MCF 10A (cell line): ENCODE data around the gene AKAP9. TPM values are rescaled to one million over a fixed set of nuclear protein-coding genes. Genes with fewer than 3 reads are reported as not detected.

Experiments used
- BruUV-seq: library from RNA; stranded (reverse); fragments of 400-500 nt; replicated peaks from 2 replicates; lab custom pipeline; 2021; lab: Mats Ljungman, UMichigan
- CTCF ChIA-PET: fragments of 300-600 bp; sonication (Branson Sonifier 250); formaldehyde crosslinking; extraction: SDS; loops from one replicate; lab custom pipeline; 2021; ENCODE audit warnings: antibody characterized with exemption, inconsistent platforms; lab: Yijun Ruan, JAX
- POLR2A ChIA-PET: fragments of 300-600, 350-650 bp; sonication (Branson Sonifier 250); formaldehyde crosslinking; extraction: SDS; loops from one replicate; lab custom pipeline; 2020; ENCODE audit warnings: antibody characterized with exemption, inconsistent platforms; lab: Yijun Ruan, JAX
- DNase-seq: peaks from one replicate; pipeline ENCODE4 v3.0.0-alpha.2; 2018; ENCODE audit not compliant: unreplicated experiment
- H3K27ac Mint-ChIP-seq: one replicate; pipeline ENCODE4 v1.8.0; 2022; ENCODE audit warnings: mild to moderate bottlenecking, low read depth, mixed read lengths; ENCODE audit not compliant: unreplicated experiment
- H3K27me3 Mint-ChIP-seq: one replicate; pipeline ENCODE4 v1.8.0; 2022; ENCODE audit warnings: mixed read lengths; ENCODE audit not compliant: insufficient read depth, unreplicated experiment
- H3K36me3 Mint-ChIP-seq: one replicate; pipeline ENCODE4 v1.8.0; 2022; ENCODE audit warnings: mild to moderate bottlenecking, moderate library complexity, mixed read lengths; ENCODE audit not compliant: insufficient read depth, unreplicated experiment
- H3K4me1 Mint-ChIP-seq: one replicate; pipeline ENCODE4 v1.8.0; 2022; ENCODE audit warnings: mixed read lengths; ENCODE audit not compliant: insufficient read depth, unreplicated experiment
- H3K4me3 Mint-ChIP-seq: one replicate; pipeline ENCODE4 v1.8.0; 2022; ENCODE audit warnings: mild to moderate bottlenecking, moderate library complexity, mixed read lengths; ENCODE audit not compliant: unreplicated experiment
- H3K9me3 Mint-ChIP-seq: one replicate; pipeline ENCODE4 v1.8.0; 2022; ENCODE audit warnings: mixed read lengths; ENCODE audit not compliant: unreplicated experiment
- CTCF ChIP-seq: fragments of 200-600 bp; IDR thresholded peaks from one replicate; pipeline ENCODE4 v1.8.0; 2022; ENCODE audit warnings: antibody characterized with exemption, mild to moderate bottlenecking; ENCODE audit not compliant: unreplicated experiment
- intact Hi-C: fragments of 100-400 bp; cut with micrococcal nuclease; formaldehyde crosslinking; loops from 2 replicates; pipeline ENCODE4 v1.14.1; 2022
- total RNA-seq: library from RNA; stranded (reverse); gene quantifications from 2 replicates; pipeline ENCODE4 v1.2.3, GENCODE V29; 2022

Gene AKAP9
- total RNA-seq, 1 experiment from 2014 or later, result 39.2 TPM

- no peak overlapping the region for H3K27ac Mint-ChIP-seq
- H3K9me3 Mint-ChIP-seq, result peaks cover 13% of the 10 kb centered on the region
- no peaks in the 10 kb centered on the region for H3K4me1 Mint-ChIP-seq
- POLR2A ChIA-PET, result no interaction called here
- intact Hi-C loops, result no loop called here
- H3K36me3 Mint-ChIP-seq, result no peaks in the 10 kb centered on the region
- BruUV-seq, result no TSS peak
- CTCF ChIA-PET, result interaction anchor here (1.3 kb wide), 1 partner anchor 81 kb away, joined by 3 read pairs; no protein-coding TSS in a partner anchor
- no peaks in the 10 kb centered on the region for H3K27me3 Mint-ChIP-seq
- DNase-seq, result no peak
- TF ChIP-seq CTCF, result no peak
- H3K4me3 Mint-ChIP-seq, result no peak overlapping the region
These were observed 29.5 kb upstream of the AKAP9 start for GRCh38 chr7:91911121-91911520.

GRCh38 chr7:91912494-91912893, 28.2 kb upstream of the AKAP9 start:
- H3K27ac Mint-ChIP-seq, result no peak overlapping the region

GRCh38 chr7:91913612-91914011, 27.1 kb upstream of the AKAP9 start:
- BruUV-seq, result no TSS peak

More at GRCh38 chr7:91912494-91912893, 28.2 kb upstream of the AKAP9 start:
- POLR2A ChIA-PET, result interaction anchor here (1.0 to 1.4 kb wide), 2 partner anchors 28 to 33 kb away, joined by 3 to 7 read pairs; partner anchors contain the start of gene AKAP9
- no peaks in the 10 kb centered on the region for H3K4me1 Mint-ChIP-seq
- TF ChIP-seq CTCF, result no peak
- CTCF ChIA-PET, result no interaction called here
- BruUV-seq, result no TSS peak
- intact Hi-C loops, result no loop called here
- H3K27me3 Mint-ChIP-seq, result no peaks in the 10 kb centered on the region
- DNase-seq, result no peak
- no peaks in the 10 kb centered on the region for H3K36me3 Mint-ChIP-seq
- H3K9me3 Mint-ChIP-seq, result peaks cover 9% of the 10 kb centered on the region
- no peak overlapping the region for H3K4me3 Mint-ChIP-seq

More at GRCh38 chr7:91913612-91914011, 27.1 kb upstream of the AKAP9 start:
- Mint-ChIP-seq H3K36me3 (no peaks in the 10 kb centered on the region), H3K9me3 (peaks cover under 1% of the 10 kb centered on the region), H3K4me3 (no peak overlapping the region), H3K27ac (no peak overlapping the region), H3K4me1 (no peaks in the 10 kb centered on the region), H3K27me3 (no peaks in the 10 kb centered on the region)
- peak; percentile 10 for DNase-seq
- CTCF ChIA-PET, result no interaction called here
- no peak for TF ChIP-seq CTCF
- POLR2A ChIA-PET, result interaction anchor here (1.1 kb wide), 1 partner anchor 10 kb away, joined by 3 read pairs; no protein-coding TSS in a partner anchor
- intact Hi-C loops, result no loop called here
